Tibial nerve (tissue), 3 donors: ENCODE data around the gene MCC.

Experiments used
- POLR2A ChIP-seq, 2 donors: fragments of 450-650 bp; IDR thresholded peaks; one replicate each; pipeline ENCODE4 v1.6.1; 2017; ENCODE audit warnings: antibody characterized with exemption in 2 of 2, mild to moderate bottlenecking in 2 of 2, moderate library complexity in 2 of 2
- TF ChIP-seq, protein P1 (sequence below), 5 experiments: fragments of 200-600 bp in 3 of 5; fragments of 450-650 bp in 2 of 5; sonication (generic) in 3 of 5; IDR thresholded peaks; one replicate each; pipeline ENCODE4 v1.5.1; 2016 to 2019; ENCODE audit warnings: antibody characterized with exemption in 5 of 5, mild to moderate bottlenecking in 3 of 5, moderate library complexity in 2 of 5

DNA sequence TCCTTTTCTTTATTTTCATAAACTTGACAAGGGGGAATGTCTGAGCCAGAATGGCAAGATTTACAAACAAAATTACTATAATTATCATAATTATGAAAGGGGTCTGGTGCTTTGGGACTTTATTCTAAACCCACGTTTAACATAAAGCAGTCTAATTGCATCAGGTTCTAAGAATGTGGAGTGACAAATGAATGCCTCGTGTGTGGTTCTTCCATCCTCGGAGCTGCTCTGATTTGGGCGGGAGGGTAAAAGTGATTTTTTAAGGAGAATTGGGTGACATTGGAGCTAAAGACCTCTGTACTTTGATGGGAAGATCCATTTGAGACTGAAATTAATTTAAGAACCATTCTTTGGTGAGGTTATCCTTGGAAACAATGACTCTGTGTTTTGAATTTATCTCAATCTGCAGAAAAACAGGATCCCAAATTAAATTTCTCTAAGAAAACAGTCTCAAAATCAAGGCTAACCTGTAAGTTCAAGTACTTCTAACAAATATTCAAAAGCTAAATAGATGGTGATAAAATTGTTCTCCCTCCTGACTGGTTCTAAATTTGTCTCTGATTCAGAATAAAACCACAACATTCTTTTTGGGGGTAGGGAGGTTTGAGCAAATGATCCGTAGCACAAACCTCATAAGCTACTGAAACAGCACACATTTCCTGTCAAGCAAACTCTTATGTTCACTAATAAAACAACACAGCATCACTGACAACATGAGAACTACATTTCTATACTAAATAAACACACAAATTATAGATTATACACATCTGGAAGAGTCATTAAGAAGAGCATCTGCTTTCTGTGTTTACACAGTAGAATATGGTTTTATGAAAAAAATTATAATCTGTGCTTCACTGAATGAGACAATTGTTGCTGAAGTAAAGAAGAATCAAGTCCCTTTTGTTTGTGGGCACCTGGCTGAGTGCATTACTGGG lies 426.1 kb downstream of the MCC start:
- TF ChIP-seq, protein P1, sequence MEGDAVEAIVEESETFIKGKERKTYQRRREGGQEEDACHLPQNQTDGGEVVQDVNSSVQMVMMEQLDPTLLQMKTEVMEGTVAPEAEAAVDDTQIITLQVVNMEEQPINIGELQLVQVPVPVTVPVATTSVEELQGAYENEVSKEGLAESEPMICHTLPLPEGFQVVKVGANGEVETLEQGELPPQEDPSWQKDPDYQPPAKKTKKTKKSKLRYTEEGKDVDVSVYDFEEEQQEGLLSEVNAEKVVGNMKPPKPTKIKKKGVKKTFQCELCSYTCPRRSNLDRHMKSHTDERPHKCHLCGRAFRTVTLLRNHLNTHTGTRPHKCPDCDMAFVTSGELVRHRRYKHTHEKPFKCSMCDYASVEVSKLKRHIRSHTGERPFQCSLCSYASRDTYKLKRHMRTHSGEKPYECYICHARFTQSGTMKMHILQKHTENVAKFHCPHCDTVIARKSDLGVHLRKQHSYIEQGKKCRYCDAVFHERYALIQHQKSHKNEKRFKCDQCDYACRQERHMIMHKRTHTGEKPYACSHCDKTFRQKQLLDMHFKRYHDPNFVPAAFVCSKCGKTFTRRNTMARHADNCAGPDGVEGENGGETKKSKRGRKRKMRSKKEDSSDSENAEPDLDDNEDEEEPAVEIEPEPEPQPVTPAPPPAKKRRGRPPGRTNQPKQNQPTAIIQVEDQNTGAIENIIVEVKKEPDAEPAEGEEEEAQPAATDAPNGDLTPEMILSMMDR (IDR thresholded peaks at IDR 0.05), result no peak
- no peak for TF ChIP-seq POLR2A (IDR thresholded peaks at IDR 0.05)
